Measurements from ENCODE around the gene NUP188. TPM values are rescaled to one million over a fixed set of nuclear protein-coding genes. Genes with fewer than 3 reads are reported as not detected.
A peak's percentile ranks its signal among the peaks of the same experiment; 100 is the strongest.
"Not testable (repeated sequence)": the region's sequence is repeated elsewhere in the genome, so short reads cannot be mapped to it uniquely, and the experiment has no call there.

Gene NUP188
- total RNA-seq, 1 donor from 2014 or later, result 42.4 TPM

DNA sequence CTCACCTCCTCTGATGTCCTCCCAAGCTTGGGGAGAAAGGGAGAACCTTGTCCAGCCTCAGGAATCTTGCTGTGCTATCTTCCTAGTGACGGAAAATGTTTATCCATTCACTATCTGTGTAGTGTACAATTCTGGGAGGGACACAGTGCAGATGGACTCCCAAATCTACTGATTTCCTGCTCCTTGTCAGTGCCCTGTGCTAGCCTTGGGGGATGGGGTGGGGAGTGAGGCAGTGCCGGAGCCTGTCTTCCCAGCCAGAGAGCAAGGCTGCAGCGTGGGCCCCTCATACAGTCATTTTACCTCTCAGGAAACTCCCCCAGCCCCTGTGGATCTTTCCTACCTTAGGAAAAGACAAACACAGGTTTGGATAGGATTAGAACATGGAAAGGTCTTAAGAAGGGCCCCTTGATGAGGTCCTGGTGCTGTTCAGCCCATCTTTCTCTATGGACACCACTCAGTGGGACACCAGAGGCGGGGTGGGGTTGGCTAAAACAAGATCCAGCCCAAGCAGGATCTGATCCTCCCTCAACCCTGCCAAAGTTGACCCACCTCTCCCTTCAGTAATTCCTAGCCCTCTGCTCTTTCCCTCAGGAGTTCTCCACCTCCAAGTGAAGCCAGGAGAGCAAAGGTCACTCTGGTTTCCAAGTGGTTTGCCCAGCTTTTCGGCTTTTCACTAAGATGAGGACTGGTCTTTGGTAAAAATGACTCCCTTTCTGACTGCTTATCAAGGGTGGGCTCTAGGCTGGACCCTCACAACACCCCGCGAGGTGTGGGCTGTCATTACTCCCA is 3.5 kb upstream of the NUP188 start:
- H3K9me3 ChIP-seq, result no peaks in the 10 kb centered on the region
- H3K36me3 ChIP-seq, result peaks cover 13% of the 10 kb centered on the region
- DNase-seq, result no peak
- ATAC-seq, result no peak
- H3K27ac ChIP-seq, result peak overlapping the region; percentile 64
- H3K4me3 ChIP-seq, result no peak overlapping the region
- TF ChIP-seq, protein P1, sequence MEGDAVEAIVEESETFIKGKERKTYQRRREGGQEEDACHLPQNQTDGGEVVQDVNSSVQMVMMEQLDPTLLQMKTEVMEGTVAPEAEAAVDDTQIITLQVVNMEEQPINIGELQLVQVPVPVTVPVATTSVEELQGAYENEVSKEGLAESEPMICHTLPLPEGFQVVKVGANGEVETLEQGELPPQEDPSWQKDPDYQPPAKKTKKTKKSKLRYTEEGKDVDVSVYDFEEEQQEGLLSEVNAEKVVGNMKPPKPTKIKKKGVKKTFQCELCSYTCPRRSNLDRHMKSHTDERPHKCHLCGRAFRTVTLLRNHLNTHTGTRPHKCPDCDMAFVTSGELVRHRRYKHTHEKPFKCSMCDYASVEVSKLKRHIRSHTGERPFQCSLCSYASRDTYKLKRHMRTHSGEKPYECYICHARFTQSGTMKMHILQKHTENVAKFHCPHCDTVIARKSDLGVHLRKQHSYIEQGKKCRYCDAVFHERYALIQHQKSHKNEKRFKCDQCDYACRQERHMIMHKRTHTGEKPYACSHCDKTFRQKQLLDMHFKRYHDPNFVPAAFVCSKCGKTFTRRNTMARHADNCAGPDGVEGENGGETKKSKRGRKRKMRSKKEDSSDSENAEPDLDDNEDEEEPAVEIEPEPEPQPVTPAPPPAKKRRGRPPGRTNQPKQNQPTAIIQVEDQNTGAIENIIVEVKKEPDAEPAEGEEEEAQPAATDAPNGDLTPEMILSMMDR (IDR thresholded peaks at IDR 0.05), result no peak
- H3K27me3 ChIP-seq (ENCODE audit: low read depth), result no peaks in the 10 kb centered on the region
- intact Hi-C loops (cut with DNase I), result no loop called here
- peaks cover 53% of the 10 kb centered on the region for H3K4me1 ChIP-seq

GRCh38 chr9:128944966-128945365 is 2.5 kb upstream of the NUP188 start:
- H3K36me3 ChIP-seq, result peaks cover 17% of the 10 kb centered on the region
- H3K9me3 ChIP-seq; intact Hi-C loops (cut with DNase I); H3K4me3 ChIP-seq; ATAC-seq; H3K27ac ChIP-seq; DNase-seq; H3K27me3 ChIP-seq (ENCODE audit: low read depth): not testable (repeated sequence)
- peaks cover 54% of the 10 kb centered on the region for H3K4me1 ChIP-seq

GRCh38 chr9:128945798-128946501 is 1.5 kb upstream of the NUP188 start:
- peaks cover 26% of the 10 kb centered on the region for H3K36me3 ChIP-seq
- peak overlapping the region; percentile 74 for H3K4me3 ChIP-seq
- intact Hi-C loops (cut with DNase I), result no loop called here
- no peak overlapping the region for H3K27ac ChIP-seq
- no peak for DNase-seq
- TF ChIP-seq, protein P1 (IDR thresholded peaks at IDR 0.05), result no peak
- ATAC-seq, result no peak
- H3K9me3 ChIP-seq, result no peaks in the 10 kb centered on the region
- no peaks in the 10 kb centered on the region for H3K27me3 ChIP-seq (ENCODE audit: low read depth)
- peaks cover 47% of the 10 kb centered on the region for H3K4me1 ChIP-seq

GRCh38 chr9:128946571-128947276 is 775 bp upstream of the NUP188 start:
- peaks cover 40% of the 10 kb centered on the region for H3K4me1 ChIP-seq
- ATAC-seq (peak; percentile 48 to 56), DNase-seq (no peak)
- H3K27me3 ChIP-seq (ENCODE audit: low read depth), result no peaks in the 10 kb centered on the region
- intact Hi-C loops (cut with DNase I), result no loop called here
- peaks cover 29% of the 10 kb centered on the region for H3K36me3 ChIP-seq
- TF ChIP-seq, protein P1 (IDR thresholded peaks at IDR 0.05), result no peak
- H3K27ac ChIP-seq, result peak overlapping the region; percentile 91
- H3K4me3 ChIP-seq, result peak overlapping the region; percentile 74
- H3K9me3 ChIP-seq, result no peaks in the 10 kb centered on the region

DNA sequence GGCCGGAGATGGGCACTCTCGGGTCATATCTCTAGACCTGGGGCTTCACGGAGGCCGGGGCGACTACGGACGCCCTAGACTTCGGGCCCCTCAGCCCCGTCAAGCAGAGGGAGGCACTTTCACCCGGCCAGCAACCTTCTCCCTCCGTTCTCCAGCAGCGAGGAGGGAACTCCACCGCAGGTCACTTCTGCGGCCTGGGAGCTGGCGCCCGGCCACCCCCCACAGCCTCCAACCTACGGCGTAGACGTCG is 297 bp upstream of the NUP188 start:
- Histone ChIP-seq H3K27me3 (ENCODE audit: low read depth) (no peaks in the 10 kb centered on the region), H3K27ac (peak overlapping the region; percentile 91), H3K36me3 (peaks cover 32% of the 10 kb centered on the region), H3K9me3 (no peaks in the 10 kb centered on the region), H3K4me3 (peak overlapping the region; percentile 74), H3K4me1 (peaks cover 38% of the 10 kb centered on the region)
- intact Hi-C loops (cut with DNase I), result no loop called here
- DNase-seq (peak; percentile 63), ATAC-seq (no peak)
- TF ChIP-seq, protein P1 (IDR thresholded peaks at IDR 0.05), result no peak

GRCh38 chr9:128961403-128961802 is 13.9 kb downstream of the NUP188 start:
- H3K27me3 ChIP-seq (ENCODE audit: low read depth); H3K4me3 ChIP-seq; H3K4me1 ChIP-seq; H3K27ac ChIP-seq; H3K9me3 ChIP-seq; DNase-seq; ATAC-seq; intact Hi-C loops (cut with DNase I): not testable (repeated sequence)
- peaks cover 92% of the 10 kb centered on the region for H3K36me3 ChIP-seq

All from lower lobe of right lung (tissue), 2 donors.